HL-60/S4 treated with phorbol 12-myristate 13-acetate at 8.2 ng/mL for 4 days and 3 days (cell line): ENCODE results near the gene EHD4.

Experiments
- in situ Hi-C: fragments of 300-500 bp; cut with MboI; formaldehyde crosslinking; loops from 2 replicates; pipeline ENCODE4 v1.15.0; 2022; ENCODE audit warnings: low sequenced_read_pairs

EHD4 gene

GRCh38 chr15:41901431-41901830, 70.9 kb downstream of the EHD4 start:
- in situ Hi-C loops = no loop called here

- in situ Hi-C loops = no loop called here
Observed at GRCh38 chr15:41900526-41901380, 71.6 kb downstream of the EHD4 start.

- in situ Hi-C loops = no loop called here
Observed at GRCh38 chr15:41899854-41900442, 72.4 kb downstream of the EHD4 start.

GRCh38 chr15:41897363-41897799, 75.0 kb downstream of the EHD4 start:
- in situ Hi-C loops = no loop called here

- in situ Hi-C loops = no loop called here
Observed at GRCh38 chr15:41896566-41896965, 75.8 kb downstream of the EHD4 start.

- in situ Hi-C loops = no loop called here
Observed at GRCh38 chr15:41895957-41896356, 76.4 kb downstream of the EHD4 start.

GRCh38 chr15:41895491-41895890, 76.9 kb downstream of the EHD4 start:
- in situ Hi-C loops = no loop called here

GRCh38 chr15:41894791-41895463, 77.4 kb downstream of the EHD4 start:
- in situ Hi-C loops = no loop called here

- in situ Hi-C loops = no loop called here
Observed at GRCh38 chr15:41894251-41894790, 78.0 kb downstream of the EHD4 start.

- in situ Hi-C loops = no loop called here
Observed at GRCh38 chr15:41893422-41894250, 78.7 kb downstream of the EHD4 start, which contains the start of gene SPTBN5. Gene SPTBN5, minus strand, starts transcription at chr15:41894053. Its CDS starts 556 bp downstream, at chr15:41893497.

GRCh38 chr15:41892621-41893421, 79.5 kb downstream of the EHD4 start:
- in situ Hi-C loops = no loop called here

- in situ Hi-C loops = no loop called here
Observed at GRCh38 chr15:41891946-41892345, 80.4 kb downstream of the EHD4 start.

GRCh38 chr15:41891226-41891625, 81.1 kb downstream of the EHD4 start:
- in situ Hi-C loops = no loop called here

- in situ Hi-C loops = no loop called here
Observed at GRCh38 chr15:41890050-41890690, 82.2 kb downstream of the EHD4 start.

- in situ Hi-C loops = no loop called here
Observed at GRCh38 chr15:41888662-41889253, 83.6 kb downstream of the EHD4 start.

- in situ Hi-C loops = no loop called here
Observed at GRCh38 chr15:41887893-41888292, 84.5 kb downstream of the EHD4 start.

GRCh38 chr15:41887161-41887560, 85.2 kb downstream of the EHD4 start:
- in situ Hi-C loops = no loop called here

GRCh38 chr15:41886741-41887140, 85.6 kb downstream of the EHD4 start:
- in situ Hi-C loops = no loop called here

GRCh38 chr15:41885841-41886240, 86.5 kb downstream of the EHD4 start:
- in situ Hi-C loops = no loop called here
